Suprapubic skin (tissue), 4 donors: ENCODE data around the gene DCXR. TPM values are rescaled to one million over a fixed set of nuclear protein-coding genes. Genes with fewer than 3 reads are reported as not detected.

Experiments
- DNase-seq, 2 donors: peaks; one replicate each; pipeline ENCODE4 v3.0.0-alpha.2; 2019; ENCODE audit warnings: low spot score in 2 of 2
- H3K27ac ChIP-seq: fragments of 200-600 bp; sonication (generic); one replicate; pipeline ENCODE4 v1.5.1; 2019
- H3K27me3 ChIP-seq: fragments of 200-600 bp; sonication (generic); one replicate; pipeline ENCODE4 v1.5.1; 2019
- H3K36me3 ChIP-seq: fragments of 200-600 bp; sonication (generic); one replicate; pipeline ENCODE4 v1.5.1; 2019
- H3K4me1 ChIP-seq: fragments of 200-600 bp; sonication (generic); one replicate; pipeline ENCODE4 v1.5.1; 2019
- H3K4me3 ChIP-seq: fragments of 200-600 bp; sonication (generic); one replicate; pipeline ENCODE4 v1.5.1; 2019; ENCODE audit warnings: mild to moderate bottlenecking
- H3K9me3 ChIP-seq: fragments of 200-600 bp; sonication (generic); one replicate; pipeline ENCODE4 v1.5.1; 2019
- CTCF ChIP-seq, 2 donors: fragments of 200-600 bp in 1 of 2; fragments of 450-650 bp in 1 of 2; sonication (generic) in 1 of 2; IDR thresholded peaks; one replicate each; pipeline ENCODE4 v1.5.1; 2016 to 2019; ENCODE audit warnings: antibody characterized with exemption in 2 of 2, mild to moderate bottlenecking in 1 of 2, moderate library complexity in 1 of 2
- EP300 ChIP-seq: sonication (generic); formaldehyde crosslinking; IDR thresholded peaks from one replicate; pipeline ENCODE4 v1.6.1; 2017; ENCODE audit warnings: antibody characterized with exemption
- POLR2A ChIP-seq, 2 donors: fragments of 450-650 bp; IDR thresholded peaks; one replicate each; pipeline ENCODE4 v1.6.1; 2017; ENCODE audit warnings: antibody characterized with exemption in 2 of 2, mild to moderate bottlenecking in 2 of 2, moderate library complexity in 2 of 2
- POLR2AphosphoS5 ChIP-seq, 3 donors: sonication (generic); formaldehyde crosslinking; IDR thresholded peaks; one replicate each; pipeline ENCODE4 v1.6.1; 2017; ENCODE audit warnings: antibody characterized with exemption in 3 of 3
- WGBS: methylation state at CpG from one replicate; pipeline ENCODE4 v1.1.5; 2018; 5-methylcytosine and 5-hydroxymethylcytosine counted together
- total RNA-seq, 4 donors: library from RNA; depleted of rRNA; stranded (reverse); fragments of >200 nt; gene quantifications; one replicate each; pipeline ENCODE4 v1.1.0, GENCODE V29; 2016

Gene DCXR
- total RNA-seq, 4 donors from 2014 or later = 160 to 267 (median 222) TPM

DNA sequence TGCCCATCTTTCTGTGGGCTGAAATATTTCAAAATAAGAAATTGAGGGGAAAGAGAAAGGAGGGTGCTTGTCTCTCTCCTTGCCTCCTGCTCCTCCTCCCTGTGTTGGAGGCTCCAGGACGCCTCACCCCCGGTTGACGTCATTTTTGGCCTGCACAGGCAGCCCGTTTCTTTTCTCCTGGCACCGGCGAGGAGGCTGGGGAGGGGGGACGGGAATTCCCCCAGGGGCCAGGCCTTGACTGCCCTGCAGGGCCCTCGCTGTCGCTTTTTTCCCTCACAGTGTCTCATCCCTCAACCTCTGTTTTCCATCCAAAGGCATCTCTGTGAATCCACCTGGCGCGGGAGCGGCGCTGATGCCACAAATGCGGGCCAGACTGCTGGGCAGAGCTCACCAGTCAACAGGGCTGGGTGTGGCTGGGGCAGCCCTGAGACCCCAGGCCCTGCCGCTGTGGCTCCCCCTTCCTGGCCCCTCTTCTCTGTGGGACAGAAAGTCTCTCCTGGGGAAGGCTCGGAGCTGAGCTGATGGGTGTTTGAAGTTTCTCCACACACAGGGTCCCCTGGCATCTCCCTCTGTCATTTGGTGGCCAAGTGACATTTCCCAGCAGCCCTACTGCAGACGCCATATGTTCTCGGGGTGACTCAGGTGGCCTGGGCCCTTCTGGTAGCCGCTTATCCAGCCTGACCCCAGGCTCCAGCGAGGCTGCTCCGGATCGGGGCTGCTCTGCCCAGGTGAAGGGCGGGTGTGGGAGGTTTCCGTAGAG lies 30.8 kb downstream of the DCXR start:
- no peaks in the 10 kb centered on the region for H3K27me3 ChIP-seq
- H3K36me3 ChIP-seq = peaks cover 11% of the 10 kb centered on the region
- no peak overlapping the region for H3K4me3 ChIP-seq
- no peaks in the 10 kb centered on the region for H3K9me3 ChIP-seq
- no peak for DNase-seq
- TF ChIP-seq POLR2A (IDR thresholded peaks at IDR 0.05) (no peak), POLR2AphosphoS5 (IDR thresholded peaks at IDR 0.05) (no peak)
- WGBS = 54% methylated on average over 21 of the region's 24 CpGs
- no peak overlapping the region for H3K27ac ChIP-seq
- H3K4me1 ChIP-seq = peaks cover 33% of the 10 kb centered on the region

DNA sequence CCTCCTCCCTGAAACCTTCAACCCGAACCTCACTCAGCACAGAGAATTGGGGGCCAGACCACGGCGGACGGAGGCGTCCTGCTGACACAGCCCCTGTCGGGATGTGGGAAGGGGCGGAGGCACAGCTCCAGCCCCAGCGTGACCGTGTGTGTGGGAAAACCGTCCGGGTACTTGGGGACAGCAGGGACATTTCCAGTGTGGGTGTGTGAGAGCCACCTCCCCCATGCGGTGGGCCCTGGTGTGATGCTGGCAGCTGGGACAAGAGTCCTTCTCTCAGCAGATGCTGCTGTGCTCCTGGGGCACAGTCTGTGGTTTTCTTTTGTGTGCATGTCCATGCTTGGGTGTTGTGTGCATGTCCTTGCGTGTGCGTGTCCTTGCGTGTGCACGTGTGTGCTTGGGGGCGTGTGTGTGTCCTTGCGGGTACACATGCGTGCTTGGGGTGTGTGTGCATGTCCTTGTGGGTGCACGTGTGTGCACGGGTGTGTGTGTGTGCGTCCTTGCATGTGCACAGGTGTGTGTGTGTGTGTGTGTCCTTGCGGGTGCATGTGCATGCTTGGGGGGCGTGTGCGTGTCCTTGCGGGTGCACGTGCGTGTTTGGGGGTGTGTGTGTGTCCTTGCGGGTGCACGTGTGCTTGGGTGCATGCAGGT lies 31.7 kb downstream of the DCXR start:
- WGBS = 61% methylated on average over 20 of the region's 30 CpGs
- no peak overlapping the region for H3K4me3 ChIP-seq
- H3K36me3 ChIP-seq = peaks cover 7% of the 10 kb centered on the region
- DNase-seq = no peak
- no peak overlapping the region for H3K27ac ChIP-seq
- H3K4me1 ChIP-seq = peaks cover 33% of the 10 kb centered on the region
- no peaks in the 10 kb centered on the region for H3K9me3 ChIP-seq
- TF ChIP-seq POLR2AphosphoS5 (IDR thresholded peaks at IDR 0.05) = no peak
- no peak for TF ChIP-seq EP300
- no peak for TF ChIP-seq CTCF (IDR thresholded peaks at IDR 0.05)
- no peaks in the 10 kb centered on the region for H3K27me3 ChIP-seq

- Histone ChIP-seq H3K4me3 (no peak overlapping the region), H3K9me3 (no peaks in the 10 kb centered on the region), H3K27me3 (no peaks in the 10 kb centered on the region), H3K4me1 (peaks cover 38% of the 10 kb centered on the region), H3K27ac (peak overlapping the region; percentile 39), H3K36me3 (peaks cover 7% of the 10 kb centered on the region)
- no peak for DNase-seq
- WGBS = 100% methylated on average over 7 of the region's 41 CpGs
- TF ChIP-seq POLR2A (IDR thresholded peaks at IDR 0.05) (no peak), EP300 (no peak), POLR2AphosphoS5 (IDR thresholded peaks at IDR 0.05) (no peak), CTCF (IDR thresholded peaks at IDR 0.05) (no peak)
Measured at GRCh38 chr17:82004517-82005455, 32.7 kb downstream of the DCXR start.

DNA sequence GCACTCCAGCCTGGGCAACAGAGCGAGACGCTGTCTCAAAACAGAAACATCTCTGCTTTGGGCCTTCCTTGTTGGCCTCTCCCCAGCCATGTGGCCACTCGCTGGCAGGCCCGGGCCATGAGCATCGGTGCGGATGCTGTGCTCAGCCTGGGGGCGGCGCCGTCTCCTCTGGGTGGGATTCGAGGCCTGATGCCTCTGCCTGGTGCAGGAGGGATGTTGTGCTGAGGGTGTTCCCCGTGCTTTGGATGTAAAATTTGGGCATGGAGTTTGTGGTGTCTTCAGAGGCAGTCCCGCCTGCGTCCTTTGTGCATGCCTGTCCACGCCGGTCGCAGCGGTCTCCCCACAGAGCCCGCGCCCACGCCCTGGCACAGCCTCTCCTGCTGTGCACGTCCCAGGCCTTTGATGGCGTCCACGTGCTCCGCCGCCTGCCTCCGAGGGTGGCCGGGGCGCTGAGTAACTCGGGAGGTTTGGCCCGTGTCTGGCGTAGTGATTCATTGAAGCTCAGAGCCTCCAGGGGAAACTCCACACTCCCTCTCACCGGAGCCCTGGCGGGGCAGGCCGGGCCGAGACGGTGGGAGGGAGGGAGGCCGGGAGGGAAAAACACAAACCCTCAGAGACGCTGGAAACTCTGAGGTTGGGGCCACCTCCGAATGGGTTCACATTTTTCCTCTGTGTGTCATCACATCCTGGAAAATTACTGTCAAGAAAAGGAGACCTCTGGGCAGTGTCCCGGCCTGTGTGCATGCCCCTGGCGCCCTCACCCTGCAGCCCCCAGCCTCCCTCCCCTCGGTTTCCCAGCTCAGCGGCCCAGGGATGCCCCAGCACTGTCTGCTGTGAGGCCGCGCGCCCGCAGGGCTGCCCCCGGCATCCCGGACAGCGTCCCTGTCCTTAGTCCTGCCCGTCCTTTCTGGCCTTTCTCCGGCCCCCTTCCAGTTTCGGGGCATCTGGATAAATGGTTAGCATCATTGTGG lies 33.8 kb downstream of the DCXR start:
- Histone ChIP-seq H3K36me3 (no peaks in the 10 kb centered on the region), H3K4me1 (peaks cover 38% of the 10 kb centered on the region), H3K27me3 (no peaks in the 10 kb centered on the region), H3K4me3 (no peak overlapping the region), H3K27ac (peak overlapping the region; percentile 39), H3K9me3 (no peaks in the 10 kb centered on the region)
- DNase-seq = peak in 1 of 2 donors; percentile 87
- TF ChIP-seq POLR2AphosphoS5 (IDR thresholded peaks at IDR 0.05) = peak in 2 of 3 donors; percentile 83 to 88
- no peak for TF ChIP-seq POLR2A (IDR thresholded peaks at IDR 0.05)
- WGBS = 26% methylated on average over 22 of the region's 53 CpGs

DNA sequence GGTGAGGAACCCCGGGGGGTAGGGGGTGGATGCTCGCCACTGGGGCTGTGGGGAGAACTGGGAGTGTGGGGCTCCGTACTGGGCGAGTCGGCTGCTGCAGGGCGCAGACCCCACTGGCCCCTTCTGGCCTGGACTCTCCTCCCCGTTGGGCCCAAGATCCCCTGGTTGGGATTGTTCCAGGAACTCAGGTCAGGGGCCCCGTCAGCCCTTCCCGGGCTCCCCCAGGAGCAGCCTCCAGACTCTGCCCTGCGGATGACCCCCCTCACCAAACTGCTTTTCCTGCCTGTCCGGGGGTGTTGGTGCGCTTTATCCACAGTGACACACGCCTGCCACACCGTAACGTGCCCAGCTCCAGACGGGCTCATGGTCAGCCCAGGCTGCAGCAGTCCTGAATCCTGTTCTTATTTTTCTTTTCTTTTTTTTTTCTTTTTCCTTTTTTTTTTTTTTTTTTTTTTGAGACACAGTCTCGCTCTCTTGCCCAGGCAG lies 35.9 kb downstream of the DCXR start:
- 90% methylated on average over 16 of the region's 17 CpGs for WGBS

More for the DNA sequence above, 35.9 kb downstream of the DCXR start:
- Histone ChIP-seq H3K36me3 (peaks cover 4% of the 10 kb centered on the region), H3K27ac (no peak overlapping the region), H3K4me1 (peaks cover 37% of the 10 kb centered on the region), H3K27me3 (no peaks in the 10 kb centered on the region), H3K9me3 (no peaks in the 10 kb centered on the region), H3K4me3 (no peak overlapping the region)
- no peak for DNase-seq
- TF ChIP-seq POLR2A (IDR thresholded peaks at IDR 0.05) (no peak), EP300 (no peak), CTCF (IDR thresholded peaks at IDR 0.05) (no peak), POLR2AphosphoS5 (IDR thresholded peaks at IDR 0.05) (no peak)
